ENCODE data around the gene CMC2. TPM values are rescaled to one million over a fixed set of nuclear protein-coding genes. Genes with fewer than 3 reads are reported as not detected.
A peak's percentile ranks its signal among the peaks of the same experiment; 100 is the strongest.

The CMC2 gene
- total and polyA plus RNA-seq, 10 of the 15 experiments (the other 5 are each of a cell fraction or from before 2014, with no cell fraction given), result 62.8 to 251 (median 157) TPM

DNA sequence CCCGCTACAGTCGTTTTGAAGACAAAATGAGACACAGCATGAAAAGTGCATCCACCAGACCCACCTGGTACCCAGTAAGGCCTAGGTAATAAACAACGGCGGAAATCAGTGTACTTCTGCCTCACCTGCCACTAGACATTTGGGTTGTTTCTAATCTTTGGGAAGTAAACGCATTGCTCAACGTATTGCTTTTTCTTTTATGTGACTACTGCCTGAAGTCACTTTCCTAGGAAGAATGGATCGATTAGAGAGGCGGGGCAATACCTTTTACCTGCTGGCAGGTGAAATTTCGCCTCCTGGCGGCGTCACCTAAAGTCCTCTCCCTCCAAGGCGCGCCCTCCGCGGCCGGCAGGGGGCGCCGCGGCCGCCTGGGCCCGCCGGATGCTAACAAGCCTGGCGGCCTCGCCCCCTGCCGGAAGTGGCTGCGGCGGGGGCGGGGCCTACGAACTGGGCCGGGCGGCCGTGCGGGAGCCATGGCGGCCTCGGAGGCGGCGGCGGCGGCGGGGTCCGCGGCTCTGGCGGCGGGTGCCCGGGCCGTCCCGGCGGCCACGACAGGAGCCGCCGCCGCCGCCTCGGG is 28.8 kb upstream of the CMC2 start, which contains the start of gene ATMIN:
TSS of gene ATMIN (plus strand) at position 445 of the 577 bp plus-strand sequence. CDS start at position 474, 29 bp downstream.
- WGBS (ENCODE audit: insufficient coverage, insufficient replicate concordance, low lambda C conversion rate, missing lambda C conversion rate), result 8% methylated on average over 46 of the region's 54 CpGs
- peak; percentile 63 for TF ChIP-seq POLR2A (IDR thresholded peaks at IDR 0.05; ENCODE audit: low read depth, low read length)
- TF ChIP-seq EGR1 (IDR thresholded peaks at IDR 0.05; ENCODE audit: borderline replicate concordance in 1 of 2, low read depth in 2 of 2, low read length in 2 of 2), result peak in 1 of 2 experiments; percentile 66; a peak in 1 of 3 replicates
- TF ChIP-seq WRNIP1 (IDR thresholded peaks at IDR 0.05; ENCODE audit: borderline replicate concordance, low read depth, low read length), result no peak
- TF ChIP-seq SMAD5 (IDR thresholded peaks at IDR 0.05; ENCODE audit: low read depth), result no peak
- TF ChIP-seq ZNF207 (IDR thresholded peaks at IDR 0.05; ENCODE audit: borderline replicate concordance), result peak; percentile 82
- 0 out of 2 replicates have a peak, but pooled peaks have one; percentile 19 for TF ChIP-seq TCF12 (IDR thresholded peaks at IDR 0.05; ENCODE audit: low read depth, low read length)
- TF ChIP-seq RAD21 (IDR thresholded peaks at IDR 0.05; ENCODE audit: insufficient read depth, low read depth, low read length), result peak; percentile 57
- TF ChIP-seq, protein P1, sequence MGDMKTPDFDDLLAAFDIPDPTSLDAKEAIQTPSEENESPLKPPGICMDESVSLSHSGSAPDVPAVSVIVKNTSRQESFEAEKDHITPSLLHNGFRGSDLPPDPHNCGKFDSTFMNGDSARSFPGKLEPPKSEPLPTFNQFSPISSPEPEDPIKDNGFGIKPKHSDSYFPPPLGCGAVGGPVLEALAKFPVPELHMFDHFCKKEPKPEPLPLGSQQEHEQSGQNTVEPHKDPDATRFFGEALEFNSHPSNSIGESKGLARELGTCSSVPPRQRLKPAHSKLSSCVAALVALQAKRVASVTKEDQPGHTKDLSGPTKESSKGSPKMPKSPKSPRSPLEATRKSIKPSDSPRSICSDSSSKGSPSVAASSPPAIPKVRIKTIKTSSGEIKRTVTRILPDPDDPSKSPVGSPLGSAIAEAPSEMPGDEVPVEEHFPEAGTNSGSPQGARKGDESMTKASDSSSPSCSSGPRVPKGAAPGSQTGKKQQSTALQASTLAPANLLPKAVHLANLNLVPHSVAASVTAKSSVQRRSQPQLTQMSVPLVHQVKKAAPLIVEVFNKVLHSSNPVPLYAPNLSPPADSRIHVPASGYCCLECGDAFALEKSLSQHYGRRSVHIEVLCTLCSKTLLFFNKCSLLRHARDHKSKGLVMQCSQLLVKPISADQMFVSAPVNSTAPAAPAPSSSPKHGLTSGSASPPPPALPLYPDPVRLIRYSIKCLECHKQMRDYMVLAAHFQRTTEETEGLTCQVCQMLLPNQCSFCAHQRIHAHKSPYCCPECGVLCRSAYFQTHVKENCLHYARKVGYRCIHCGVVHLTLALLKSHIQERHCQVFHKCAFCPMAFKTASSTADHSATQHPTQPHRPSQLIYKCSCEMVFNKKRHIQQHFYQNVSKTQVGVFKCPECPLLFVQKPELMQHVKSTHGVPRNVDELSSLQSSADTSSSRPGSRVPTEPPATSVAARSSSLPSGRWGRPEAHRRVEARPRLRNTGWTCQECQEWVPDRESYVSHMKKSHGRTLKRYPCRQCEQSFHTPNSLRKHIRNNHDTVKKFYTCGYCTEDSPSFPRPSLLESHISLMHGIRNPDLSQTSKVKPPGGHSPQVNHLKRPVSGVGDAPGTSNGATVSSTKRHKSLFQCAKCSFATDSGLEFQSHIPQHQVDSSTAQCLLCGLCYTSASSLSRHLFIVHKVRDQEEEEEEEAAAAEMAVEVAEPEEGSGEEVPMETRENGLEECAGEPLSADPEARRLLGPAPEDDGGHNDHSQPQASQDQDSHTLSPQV (IDR thresholded peaks at IDR 0.05), result peak; percentile 95
- no peak for TF ChIP-seq RBBP5 (conservative IDR thresholded peaks at IDR 0.05)
- 0 out of 2 replicates have a peak, but pooled peaks have one; percentile 24 for TF ChIP-seq IRF3 (IDR thresholded peaks at IDR 0.05)
- no peak for TF ChIP-seq SPI1 (IDR thresholded peaks at IDR 0.05; ENCODE audit: borderline replicate concordance, insufficient read depth, low read depth, low read length)
- TF ChIP-seq RELB (IDR thresholded peaks at IDR 0.05; ENCODE audit: low read depth), result 0 out of 2 replicates have a peak, but pooled peaks have one; percentile 20
- peak; percentile 67 for TF ChIP-seq RELA (IDR thresholded peaks at IDR 0.05; ENCODE audit: borderline replicate concordance, partially characterized antibody)

More for the DNA sequence above, 28.8 kb upstream of the CMC2 start, which contains the start of gene ATMIN:
- BruUV-seq (replicated peaks), result no TSS peak
- in situ Hi-C loops (cut with MboI) (no loop called here), intact Hi-C loops (cut with micrococcal nuclease; ENCODE audit: unreplicated experiment) (loop anchor here (1.0 to 2.0 kb wide), 2 partner anchors 29 to 703 kb away; partner anchors contain the start of genes CENPN and CMC2)
- no peaks in the 10 kb centered on the region for H4K20me1 ChIP-seq (ENCODE audit: control insufficient read depth, insufficient read depth)
- H3K9me3 ChIP-seq (replicated peaks; ENCODE audit: control insufficient read depth, insufficient read depth, low read length), result no peaks in the 10 kb centered on the region
- ATAC-seq, result peak; percentile 97
- peak; percentile 15 for DNase-seq (ENCODE audit: low read depth, low spot score)
- peak; percentile 61 for FAIRE-seq
- ChIA-PET POLR2A (interaction anchor here (2.9 to 5.9 kb wide), 2 partner anchors 30 to 42 kb away, joined by 9 to 25 read pairs; partner anchors contain the start of genes C16orf46, CENPN and CMC2), SMC1A (ENCODE audit: uncharacterized antibody, unreplicated experiment) (interaction anchor here (0.6 to 3.0 kb wide), 9 partner anchors 31 to 745 kb away, joined by 3 to 16 read pairs (median 3); partner anchors contain the start of gene C16orf46), RAD21 (ENCODE audit: unreplicated experiment) (interaction anchor here (1.4 to 3.4 kb wide), 5 partner anchors 28 to 42 kb away, joined by 4 to 20 read pairs (median 6); partner anchors contain the start of genes C16orf46, CENPN and CMC2), CTCF (interaction anchor here (0.6 to 5.0 kb wide), 26 partner anchors 13 to 1619 kb away, joined by 3 to 67 read pairs (median 4); partner anchors contain the start of genes C16orf46, CENPN and CMC2)
- peak within 1 kb of the TSS; percentile 76 for H3K9ac ChIP-seq (ENCODE audit: control insufficient read depth, insufficient read depth, low read length)
- peak within 1 kb of the TSS; percentile 81 for H3K4me3 ChIP-seq
- H3K4me1 ChIP-seq (ENCODE audit: control insufficient read depth, insufficient read depth, low read length), result no peaks in the 10 kb centered on the region
- peaks cover 13% of the 10 kb centered on the region for H3K79me2 ChIP-seq (ENCODE audit: control insufficient read depth, insufficient read depth, low read length)
- peak within 1 kb of the TSS; percentile 59 for H2AFZ ChIP-seq (ENCODE audit: control insufficient read depth, low read depth, low read length)
- H3K27me3 ChIP-seq (replicated peaks in 1 of 2; ENCODE audit: control insufficient read depth in 2 of 2, insufficient read depth in 2 of 2, low read length in 1 of 2), result no peaks in the 10 kb centered on the region
- peak within 1 kb of the TSS; percentile 84 for H3K4me2 ChIP-seq (ENCODE audit: control insufficient read depth, insufficient read depth)
- peak within 1 kb of the TSS; percentile 32; the same call in 1 of the 2 replicates for H3K27ac ChIP-seq (ENCODE audit: control insufficient read depth, insufficient read depth)
- no peaks in the 10 kb centered on the region for H3K36me3 ChIP-seq (ENCODE audit: control insufficient read depth in 2 of 2, insufficient read depth in 2 of 2, low read length in 1 of 2)

Measured in GM12878 (cell line).